GDM1 (cell line): ENCODE data around the gene TUT1.
A peak's percentile ranks its signal among the peaks of the same experiment; 100 is the strongest.
"Not testable (repeated sequence)": the region's sequence is repeated elsewhere in the genome, so short reads cannot be mapped to it uniquely, and the experiment has no call there.

Source experiments
- DNase-seq: peaks from one replicate; lab custom pipeline; 2025; lab: John Stamatoyannopoulos, UW

Gene TUT1

DNA sequence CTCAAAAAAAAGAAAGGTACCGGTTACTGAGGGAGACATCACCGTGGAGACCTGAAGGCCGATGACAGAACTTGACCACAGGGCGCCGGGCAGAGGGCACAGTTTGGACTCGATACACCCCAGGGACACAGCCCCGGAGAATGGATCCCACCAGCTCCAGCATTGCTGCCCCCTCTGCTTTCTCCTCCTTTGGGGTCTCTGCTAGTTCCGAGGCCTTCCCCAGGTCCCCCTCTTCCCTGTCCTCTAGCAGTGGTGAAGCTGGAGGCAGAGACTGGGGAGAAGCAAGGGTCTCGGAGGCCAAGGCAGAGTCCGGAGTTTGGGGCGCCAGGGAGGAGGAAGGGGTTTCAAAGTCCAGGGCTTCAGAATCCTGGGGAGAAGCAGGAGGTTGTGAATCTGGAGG lies 12.8 kb downstream of the TUT1 start:
- DNase-seq = no peak

DNA sequence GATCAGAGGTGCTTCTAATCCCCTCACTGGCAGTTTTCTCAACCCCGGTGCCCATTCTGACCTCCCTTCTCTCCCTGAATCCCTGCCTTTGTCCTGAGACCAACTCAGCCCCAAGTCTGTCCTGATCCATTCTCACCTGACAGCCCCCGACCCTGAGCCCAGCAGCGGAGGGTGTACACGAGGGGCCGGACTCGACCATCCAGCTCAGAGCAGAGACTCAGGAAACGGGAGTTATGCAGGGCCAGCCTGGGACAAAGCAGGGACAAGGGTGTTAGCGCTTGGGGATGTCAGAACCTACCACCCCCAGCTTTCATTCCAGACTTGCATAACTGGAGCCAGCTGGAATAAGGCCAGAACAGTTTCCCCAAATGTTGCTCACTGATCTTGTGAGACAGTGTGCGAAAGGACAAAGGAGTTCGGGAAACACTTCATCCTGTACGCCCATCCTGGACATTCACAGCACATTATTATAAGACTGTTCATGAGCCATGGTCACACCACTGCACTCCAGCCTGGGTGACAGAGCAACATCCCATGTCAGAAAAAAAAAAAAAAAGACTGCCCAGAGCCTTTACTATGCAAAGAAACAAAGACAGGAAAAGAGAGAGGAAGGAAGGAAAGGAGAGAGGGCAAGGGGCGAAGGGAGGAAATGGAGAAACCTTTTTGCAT lies 14.1 kb downstream of the TUT1 start:
- DNase-seq = no peak

DNA sequence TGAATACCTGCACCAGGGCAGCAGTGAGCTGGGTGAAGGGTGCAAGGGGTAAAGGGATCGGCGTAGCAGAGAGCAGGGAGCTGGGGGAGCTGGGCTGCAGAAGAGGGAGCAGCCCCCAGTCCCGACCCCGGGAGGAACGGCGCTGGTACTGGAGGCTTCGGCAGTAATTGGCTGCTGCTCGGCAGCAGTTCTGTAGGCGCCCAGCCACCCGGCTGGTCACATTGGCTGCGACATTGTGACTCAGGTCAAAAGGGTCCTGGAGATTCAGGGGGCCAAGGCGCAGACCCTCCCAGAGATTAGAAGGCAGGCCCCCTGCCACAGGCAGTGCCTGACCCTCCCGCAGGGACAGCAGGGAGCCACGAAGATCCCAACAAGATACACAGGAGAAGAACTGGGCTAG lies 15.5 kb downstream of the TUT1 start:
- no peak for DNase-seq

GRCh38 chr11:62575156-62575555 lies 16.2 kb downstream of the TUT1 start:
- no peak for DNase-seq

GRCh38 chr11:62574363-62575071 lies 16.8 kb downstream of the TUT1 start:
- no peak for DNase-seq

GRCh38 chr11:62573592-62574362 lies 17.5 kb downstream of the TUT1 start, which contains the start of gene EEF1G:
Gene EEF1G, minus strand, starts transcription at chr11:62573891. Its CDS starts 49 bp downstream, at chr11:62573842.
- DNase-seq = peak; percentile 99

DNA sequence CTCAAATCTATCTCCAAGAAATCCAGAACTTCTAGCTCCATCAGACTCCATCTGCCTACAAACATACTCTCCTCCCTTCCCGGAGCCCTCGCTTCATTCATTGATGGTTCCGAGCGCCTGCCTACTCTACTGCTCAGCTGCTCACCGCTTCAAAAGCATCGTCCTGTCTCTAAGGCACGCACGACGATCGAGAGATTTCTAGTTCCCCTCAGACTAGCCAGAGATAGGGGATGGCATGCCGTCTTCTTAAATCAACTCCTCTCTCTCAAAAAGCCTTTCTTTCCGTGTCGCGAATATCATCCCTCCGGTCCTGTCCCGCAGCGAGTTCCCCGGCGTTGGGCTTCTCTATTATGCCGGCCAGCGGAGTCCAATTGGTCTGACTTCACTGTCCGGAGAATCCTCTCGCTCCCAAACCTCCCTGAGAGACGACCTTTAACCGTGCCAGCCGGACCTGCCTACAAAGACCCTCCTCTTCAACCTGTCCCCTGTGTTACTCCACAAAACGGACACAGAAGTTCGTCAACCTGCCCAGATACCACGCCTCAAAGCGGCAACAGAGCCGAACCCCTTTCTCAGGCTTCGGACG lies 18.2 kb downstream of the TUT1 start:
- DNase-seq = no peak

GRCh38 chr11:62572431-62572830 lies 18.9 kb downstream of the TUT1 start:
- no peak for DNase-seq

GRCh38 chr11:62571493-62571892 lies 19.8 kb downstream of the TUT1 start:
- DNase-seq = not testable (repeated sequence)

DNA sequence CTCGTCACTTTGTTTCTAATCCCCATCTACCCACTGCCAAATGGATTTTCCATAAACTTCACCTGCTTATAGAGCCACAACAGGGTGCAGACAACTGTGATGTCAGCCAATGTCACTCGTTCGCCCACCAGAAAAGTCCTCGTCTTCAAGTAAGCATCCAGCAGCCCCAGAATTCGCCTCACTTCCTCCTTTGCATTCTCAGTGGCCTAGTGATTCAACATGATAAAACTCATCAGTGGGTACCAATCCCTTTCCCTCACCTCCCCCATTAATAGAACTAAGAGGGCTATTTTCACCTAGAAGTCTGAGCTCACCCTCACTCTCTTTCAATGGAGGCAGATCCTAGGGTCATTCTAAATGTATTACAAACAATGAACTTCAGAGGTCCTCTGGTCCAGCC lies 20.4 kb downstream of the TUT1 start:
- not testable (repeated sequence) for DNase-seq

DNA sequence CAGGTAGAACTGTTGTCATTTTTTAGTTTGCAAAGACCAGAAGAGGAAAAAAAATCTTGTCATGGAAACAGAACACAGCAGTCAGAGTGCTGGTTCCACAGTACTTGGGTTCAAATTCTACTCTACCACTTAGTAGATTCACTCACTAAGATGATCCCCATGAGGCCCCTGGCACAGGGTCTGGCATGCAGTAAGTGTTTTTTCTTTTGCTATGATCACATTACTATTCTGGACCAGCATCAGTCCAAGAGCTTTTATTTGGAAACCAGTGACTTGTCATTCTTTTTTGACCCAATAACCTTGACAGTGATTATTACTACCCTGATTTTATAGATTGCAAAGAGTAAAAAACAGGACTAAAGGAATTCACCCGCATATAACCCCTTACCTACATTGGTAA lies 21.7 kb downstream of the TUT1 start:
- DNase-seq = no peak

GRCh38 chr11:62567018-62567633 lies 24.2 kb downstream of the TUT1 start:
- no peak for DNase-seq

- DNase-seq = no peak
Observed at GRCh38 chr11:62566247-62566646, 25.1 kb downstream of the TUT1 start.

GRCh38 chr11:62565100-62565802 lies 26.1 kb downstream of the TUT1 start:
- DNase-seq = no peak

GRCh38 chr11:62561677-62562230 lies 29.6 kb downstream of the TUT1 start:
- DNase-seq = not testable (repeated sequence)

DNA sequence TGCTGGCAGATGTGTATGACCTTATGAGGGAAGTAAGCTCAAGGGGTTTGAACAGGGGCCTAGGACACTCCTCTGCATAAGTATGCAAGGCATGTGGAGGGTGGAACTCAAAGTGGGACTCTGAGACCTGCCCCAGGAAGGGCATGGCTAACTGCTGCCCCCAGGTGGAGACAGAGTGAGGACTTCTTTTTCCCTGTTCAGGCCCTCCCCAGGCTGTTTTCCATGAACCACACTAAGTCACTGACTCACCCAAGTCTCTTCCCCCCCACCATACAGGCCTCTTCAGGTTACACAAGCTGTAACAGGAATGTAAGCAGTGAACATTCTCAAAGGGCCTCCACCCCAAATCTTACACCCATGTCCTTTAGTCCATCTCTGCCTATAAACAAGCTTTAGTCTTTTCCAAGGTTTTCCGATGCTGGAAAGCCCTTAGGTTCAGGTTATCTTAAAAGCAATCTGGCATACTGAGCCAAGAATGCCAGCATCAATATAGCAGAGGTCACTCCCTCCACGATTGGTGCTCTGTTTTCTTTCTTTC lies 30.7 kb downstream of the TUT1 start:
- peak; percentile 46 for DNase-seq

- DNase-seq = not testable (repeated sequence)
Observed at GRCh38 chr11:62559626-62560025, 31.7 kb downstream of the TUT1 start.

DNA sequence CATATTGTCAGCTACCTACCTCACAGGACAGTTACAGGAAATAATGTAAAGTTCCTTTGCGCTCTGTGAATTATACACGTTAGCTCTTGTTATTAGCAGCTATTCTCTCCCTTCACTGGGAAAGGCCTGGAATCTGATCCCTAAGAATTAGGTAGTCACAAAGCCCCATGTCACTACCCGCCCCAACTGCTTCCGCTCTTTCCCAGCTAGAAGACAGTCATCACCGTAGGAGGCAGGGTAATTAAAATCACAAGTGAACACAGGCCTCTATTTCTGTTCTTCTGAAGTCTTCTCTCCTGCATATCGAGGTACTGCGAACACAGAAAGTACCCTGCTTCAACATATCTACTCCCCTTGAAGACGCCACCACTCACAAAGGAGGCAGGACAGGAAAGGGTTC lies 32.1 kb downstream of the TUT1 start:
- no peak for DNase-seq

GRCh38 chr11:62558669-62559068 lies 32.7 kb downstream of the TUT1 start:
- no peak for DNase-seq

GRCh38 chr11:62556875-62557631 lies 34.3 kb downstream of the TUT1 start:
- DNase-seq = peak; percentile 71
